Thyroid gland (tissue), 4 donors: ENCODE measurements around the gene PPCS.

Source experiments
- CTCF ChIP-seq, 6 experiments: fragments of 200-600 bp in 3 of 6; fragments of 450-650 bp in 3 of 6; sonication (generic) in 3 of 6; IDR thresholded peaks; one replicate each; pipeline ENCODE4 v1.5.1; 2016 to 2019; ENCODE audit warnings: antibody characterized with exemption in 6 of 6, mild to moderate bottlenecking in 2 of 6, inconsistent platforms in 1 of 6, moderate library complexity in 1 of 6
- POLR2A ChIP-seq, 2 donors: fragments of 450-650 bp; IDR thresholded peaks; one replicate each; pipeline ENCODE4 v1.6.1; 2017; ENCODE audit warnings: antibody characterized with exemption in 2 of 2, mild to moderate bottlenecking in 2 of 2, moderate library complexity in 1 of 2

- TF ChIP-seq CTCF (IDR thresholded peaks at IDR 0.05) (no peak), POLR2A (IDR thresholded peaks at IDR 0.05) (no peak)
These were observed 7.1 kb upstream of the PPCS start for GRCh38 chr1:42449256-42449655.
